Activated CD4-positive, alpha-beta T cell treated with anti-CD3 and anti-CD28 coated beads, Interleukin-2, amount 50 U/mL, for 1 hour (primary cell): ENCODE data around the gene GADL1.

Source experiments
- DNase-seq: peaks from one replicate; pipeline ENCODE4 v3.0.0-alpha.2; 2020

Gene GADL1

GRCh38 chr3:30691944-30692343, 202.5 kb downstream of the GADL1 start:
- no peak for DNase-seq

DNA sequence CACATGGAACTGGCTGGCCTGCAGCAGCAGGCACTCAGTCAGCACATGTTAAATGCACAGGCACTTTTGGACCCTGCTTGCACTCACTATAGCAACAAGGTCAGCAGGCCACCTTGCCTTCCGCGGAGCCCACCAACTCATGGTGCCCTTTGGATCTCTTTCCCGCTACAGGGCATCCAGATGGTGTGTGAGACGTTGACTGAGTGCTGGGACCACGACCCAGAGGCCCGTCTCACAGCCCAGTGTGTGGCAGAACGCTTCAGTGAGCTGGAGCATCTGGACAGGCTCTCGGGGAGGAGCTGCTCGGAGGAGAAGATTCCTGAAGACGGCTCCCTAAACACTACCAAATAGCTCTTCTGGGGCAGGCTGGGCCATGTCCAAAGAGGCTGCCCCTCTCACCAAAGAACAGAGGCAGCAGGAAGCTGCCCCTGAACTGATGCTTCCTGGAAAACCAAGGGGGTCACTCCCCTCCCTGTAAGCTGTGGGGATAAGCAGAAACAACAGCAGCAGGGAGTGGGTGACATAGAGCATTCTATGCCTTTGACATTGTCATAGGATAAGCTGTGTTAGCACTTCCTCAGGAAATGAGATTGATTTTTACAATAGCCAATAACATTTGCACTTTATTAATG, 203.1 kb downstream of the GADL1 start:
- DNase-seq: no peak

DNA sequence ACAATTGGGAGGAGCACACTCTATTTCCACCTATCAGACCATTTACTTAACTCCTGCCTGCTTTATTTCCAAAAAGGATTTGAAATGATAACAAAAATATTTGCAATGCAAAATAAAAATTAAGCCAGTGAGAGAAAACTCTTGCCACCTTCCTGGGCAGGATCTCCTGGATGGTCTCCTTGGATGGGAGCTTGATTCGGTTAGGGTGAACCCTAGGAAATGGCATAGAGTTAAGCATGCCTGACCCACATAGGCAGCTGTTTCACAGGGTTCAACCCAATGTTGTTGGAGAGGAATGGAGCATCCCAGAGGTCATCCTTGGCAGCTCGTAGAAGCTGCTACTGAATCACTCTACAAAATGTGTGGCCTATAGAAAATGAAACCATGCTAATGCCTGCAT, 204.3 kb downstream of the GADL1 start:
- DNase-seq: no peak

DNA sequence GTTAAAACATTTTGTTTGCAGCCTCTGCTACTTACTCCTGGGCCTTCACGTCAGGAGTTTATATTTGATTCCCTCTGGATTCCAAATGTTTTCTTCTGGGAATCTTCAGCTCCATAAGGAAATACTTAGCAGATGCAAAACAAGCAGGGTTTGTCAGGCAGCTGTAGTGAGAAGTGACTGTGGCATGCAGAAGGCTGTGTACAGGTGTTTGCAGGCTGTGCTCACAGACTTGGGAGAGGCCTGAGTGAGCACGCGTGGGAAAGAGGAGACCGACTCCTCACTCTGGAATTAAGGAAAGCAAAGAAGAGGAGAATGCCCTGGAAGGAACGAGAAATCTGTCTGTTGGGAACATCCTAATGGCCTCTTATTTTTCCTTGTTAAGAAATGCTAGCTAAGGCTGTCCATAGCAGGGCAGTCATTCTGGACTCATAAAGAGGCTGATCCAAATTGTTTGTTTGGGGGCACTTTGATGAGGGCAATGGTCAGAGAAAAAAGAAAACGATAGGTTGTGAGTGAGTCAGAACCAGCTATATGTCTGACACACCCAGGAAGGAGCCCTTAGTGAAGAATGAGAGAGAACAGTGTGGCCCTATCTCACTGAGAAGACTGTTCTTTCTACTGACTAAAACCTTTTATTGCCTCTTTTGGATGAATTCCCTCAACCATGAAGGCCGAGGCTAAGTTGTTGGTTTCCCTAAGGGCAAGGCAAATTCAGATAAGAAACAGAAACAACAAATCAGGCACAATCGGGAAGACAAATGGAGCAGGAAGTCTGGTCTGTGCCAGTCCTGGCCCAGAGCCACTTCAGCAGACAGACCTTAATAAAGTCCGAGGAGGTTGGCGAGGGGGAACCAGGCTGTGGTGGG, 205.5 kb downstream of the GADL1 start:
- DNase-seq: no peak

GRCh38 chr3:30687930-30688570, 206.4 kb downstream of the GADL1 start:
- DNase-seq: no peak

DNA sequence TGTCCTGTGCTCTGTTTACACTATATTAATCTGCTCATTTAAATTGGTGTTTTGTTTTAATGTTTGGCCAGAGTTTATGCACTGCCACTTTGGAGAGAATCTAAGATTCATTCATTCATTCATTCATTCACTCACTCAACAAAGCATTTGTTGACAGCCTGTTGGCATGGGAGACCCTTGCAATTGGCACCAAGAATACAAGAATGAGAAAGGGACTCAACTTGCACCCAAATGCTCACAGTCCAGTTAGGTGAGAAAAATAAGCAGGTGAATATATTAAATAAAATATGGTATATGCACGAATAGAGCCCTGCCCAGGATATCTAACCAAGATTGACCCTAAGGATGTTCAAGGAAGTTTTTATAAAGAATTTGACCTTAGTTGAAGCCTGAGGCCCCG, 207.7 kb downstream of the GADL1 start:
- DNase-seq: no peak

DNA sequence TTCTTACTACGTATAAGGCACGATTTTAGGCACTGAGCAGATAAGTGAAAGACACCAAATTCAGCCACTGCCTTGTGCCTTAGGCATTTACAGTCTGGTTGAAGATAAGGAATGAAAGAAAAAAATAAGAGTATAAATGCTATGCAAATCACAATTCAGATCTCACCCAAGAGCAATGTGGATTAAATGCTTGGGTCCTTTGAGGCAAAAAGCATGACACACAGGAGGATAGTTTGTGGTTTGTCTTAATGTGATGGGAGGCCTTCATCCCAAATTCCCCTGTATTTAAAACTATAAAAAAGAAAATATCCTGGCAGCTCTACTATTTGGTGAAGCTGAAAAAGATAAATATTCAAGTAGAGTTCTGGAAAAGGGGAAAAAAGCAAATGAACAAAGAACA, 208.3 kb downstream of the GADL1 start:
- DNase-seq: no peak

- no peak for DNase-seq
Observed at GRCh38 chr3:30685267-30685667, 209.2 kb downstream of the GADL1 start.

DNA sequence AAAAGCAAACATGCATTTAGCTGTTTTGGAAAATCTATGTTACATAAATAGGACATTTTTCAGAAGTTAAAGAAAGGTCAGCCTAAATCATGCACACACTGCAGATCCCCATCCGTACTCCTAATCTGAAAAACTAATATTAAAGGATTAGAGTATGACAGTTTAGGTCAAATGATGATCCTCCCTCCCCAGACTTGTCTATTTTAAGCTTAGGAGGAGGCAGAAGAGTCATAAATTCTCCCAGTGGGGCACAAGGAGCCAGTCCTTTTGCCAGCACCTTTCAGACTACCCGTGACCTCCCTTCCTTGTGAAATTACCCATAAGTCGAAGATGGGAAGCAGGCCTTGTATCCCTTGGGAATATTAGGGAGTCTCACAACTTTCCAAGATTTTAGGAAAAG, 210.1 kb downstream of the GADL1 start:
- DNase-seq: no peak

- no peak for DNase-seq
Observed at GRCh38 chr3:30683769-30684168, 210.7 kb downstream of the GADL1 start.

DNA sequence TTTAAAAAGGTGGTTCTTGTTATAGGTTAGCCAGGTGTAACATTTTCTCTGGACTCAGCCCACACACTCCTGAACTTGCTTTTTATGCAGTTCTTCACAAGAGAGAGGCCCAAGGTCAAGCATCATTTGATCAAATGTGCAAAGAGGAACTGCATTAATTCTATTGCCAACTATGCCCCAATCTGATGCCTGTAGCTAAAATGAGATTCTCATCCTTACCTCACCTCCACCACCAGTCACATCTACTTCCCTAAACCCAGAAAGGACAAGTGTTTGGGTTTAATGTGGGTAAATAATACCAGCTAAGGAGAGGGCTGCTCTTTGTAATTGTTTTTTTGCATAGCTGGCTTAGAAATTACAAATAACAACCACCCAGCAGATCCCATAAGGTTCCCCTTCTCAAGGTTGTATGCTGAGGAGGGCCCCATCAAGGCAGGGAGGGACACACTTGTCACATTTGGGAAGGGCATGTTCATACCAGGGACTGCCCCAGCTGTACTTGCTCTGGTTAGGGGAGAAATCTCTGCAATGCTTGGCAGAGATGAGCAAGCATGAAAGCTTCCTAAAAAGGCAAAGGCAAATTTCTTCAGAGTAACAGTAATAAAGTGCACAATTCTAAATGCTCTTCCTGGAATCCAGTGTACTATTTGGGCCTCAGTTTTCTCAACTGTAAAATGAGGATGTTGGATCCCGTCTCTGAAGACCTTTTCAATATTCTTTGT, 211.9 kb downstream of the GADL1 start:
- no peak for DNase-seq

GRCh38 chr3:30681649-30682211, 212.7 kb downstream of the GADL1 start:
- DNase-seq: no peak

DNA sequence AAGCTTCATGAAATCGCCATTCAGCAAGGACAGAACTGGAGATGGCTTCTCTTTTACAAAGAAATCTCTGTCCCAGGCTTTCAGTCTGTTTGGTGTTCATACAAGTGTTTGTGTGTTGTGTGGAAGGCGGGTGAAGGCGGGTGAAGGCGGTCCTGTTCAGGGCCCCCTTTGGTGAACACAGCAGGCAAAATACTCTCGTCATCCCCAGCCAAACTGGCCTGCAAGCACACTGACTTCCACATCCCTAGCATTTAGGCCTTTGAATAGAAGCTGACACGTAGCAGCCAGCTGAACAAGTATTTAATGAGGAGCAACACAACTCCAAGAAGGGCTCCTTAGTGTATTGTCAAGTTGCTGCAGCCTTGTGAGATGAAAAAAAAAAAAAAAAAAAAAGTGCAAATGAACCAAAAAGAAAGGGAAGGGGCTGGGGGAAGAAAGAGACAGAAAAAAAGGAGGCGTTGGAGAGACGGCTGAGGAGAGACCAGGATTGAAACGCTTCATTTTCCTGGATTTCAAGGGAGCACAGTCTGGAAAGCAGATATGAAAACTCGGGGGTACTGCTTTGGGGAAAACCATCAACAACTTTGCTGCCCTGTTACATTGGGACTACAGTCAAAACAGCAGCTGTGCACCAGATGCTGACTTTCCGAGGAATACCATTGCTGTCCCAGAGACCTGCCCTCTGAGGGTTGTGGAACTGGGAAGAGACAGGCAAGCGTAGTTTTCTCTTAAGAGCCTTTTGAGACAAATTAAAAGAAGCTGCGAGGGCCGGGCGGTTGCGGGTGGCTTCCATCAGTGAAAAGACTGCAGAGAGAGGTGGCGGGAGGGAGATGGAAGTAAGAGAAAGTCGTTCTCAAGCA, 213.4 kb downstream of the GADL1 start:
- no peak for DNase-seq

DNA sequence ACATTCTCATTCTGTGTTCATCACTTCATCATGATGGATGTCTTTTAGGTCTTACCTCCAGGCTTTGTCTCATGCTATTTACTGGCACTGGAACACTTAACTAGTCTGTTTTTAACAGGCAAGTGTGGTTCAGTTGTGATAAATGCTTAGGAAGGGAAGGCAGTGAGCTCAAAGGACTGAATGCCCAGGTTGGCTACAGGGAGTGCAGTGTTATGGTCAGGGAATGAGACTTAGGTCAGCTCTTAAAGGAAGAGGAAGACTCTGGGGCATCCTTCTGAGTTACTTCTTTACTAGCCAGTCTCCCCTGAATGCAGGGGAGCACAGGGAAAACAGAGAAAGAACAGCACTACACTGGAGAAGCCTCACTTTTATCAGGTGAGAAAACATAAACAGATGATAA, 215.4 kb downstream of the GADL1 start:
- DNase-seq: no peak

DNA sequence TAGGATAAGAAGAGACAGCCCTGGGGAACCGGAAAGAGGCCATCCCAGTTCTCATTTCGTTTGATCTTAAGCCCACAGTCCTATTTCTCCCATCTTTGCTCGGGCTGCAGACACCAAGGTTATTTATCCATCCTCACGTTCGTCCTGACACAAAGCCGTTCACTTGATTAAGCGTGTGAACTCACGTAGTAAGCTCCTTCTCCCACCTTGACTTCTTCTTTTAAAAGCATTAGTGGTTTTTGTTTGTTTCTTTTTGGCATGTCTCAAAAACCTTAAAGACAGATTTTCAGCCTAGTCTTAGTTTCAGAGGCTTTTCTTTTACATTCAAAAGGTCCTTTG, 217.1 kb downstream of the GADL1 start:
- no peak for DNase-seq

DNA sequence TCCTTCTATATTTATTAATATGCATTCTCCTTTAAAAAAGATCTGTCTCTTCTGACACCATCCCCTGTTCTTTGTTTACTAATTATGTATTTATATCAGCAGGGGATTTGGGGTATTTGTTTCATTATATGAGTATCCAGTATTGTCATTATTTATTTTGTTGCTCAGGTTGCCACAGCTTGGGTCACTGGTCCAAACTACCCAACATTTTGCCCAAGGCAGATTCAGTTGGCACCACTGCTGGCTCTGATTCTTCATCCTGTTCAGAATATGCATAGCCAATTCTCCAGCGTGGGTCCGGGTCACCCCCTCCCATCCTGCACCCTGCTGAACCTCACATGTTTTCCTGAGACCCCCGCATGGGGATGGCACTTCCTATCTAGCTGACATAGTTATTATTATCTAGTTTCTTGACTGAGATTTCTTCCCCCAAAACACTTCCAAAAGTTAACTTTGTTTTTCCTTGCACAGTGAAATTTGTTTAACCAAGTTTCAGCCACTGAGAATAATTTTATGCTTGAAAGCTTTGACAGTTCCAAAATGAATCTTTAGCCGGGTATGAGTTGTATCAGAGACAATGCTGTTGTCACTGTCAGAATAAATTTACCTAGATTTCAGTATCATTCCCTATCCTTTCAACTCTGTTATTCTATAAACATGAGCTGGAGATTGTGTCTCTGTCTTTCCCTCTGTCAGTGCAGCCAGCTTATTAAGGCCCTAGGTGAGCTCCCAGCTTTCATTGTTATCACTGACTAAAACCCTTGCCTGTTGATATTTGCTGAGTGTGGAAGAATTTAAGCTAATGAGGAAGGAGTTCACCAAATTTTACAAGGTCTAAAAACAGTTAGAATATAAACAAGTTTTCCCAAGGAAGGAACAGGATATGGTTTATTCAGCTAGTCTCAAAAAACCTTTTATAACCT, 217.8 kb downstream of the GADL1 start:
- DNase-seq: no peak
